Stimulated activated naive CD4-positive, alpha-beta T cell treated with Interleukin-2 at 50 U/mL for 16 hours (primary cell): ENCODE data around the gene TLL1.

ENCODE experiments used
- DNase-seq: peaks from one replicate; lab custom pipeline; 2025; lab: John Stamatoyannopoulos, UW

TLL1 gene

DNA sequence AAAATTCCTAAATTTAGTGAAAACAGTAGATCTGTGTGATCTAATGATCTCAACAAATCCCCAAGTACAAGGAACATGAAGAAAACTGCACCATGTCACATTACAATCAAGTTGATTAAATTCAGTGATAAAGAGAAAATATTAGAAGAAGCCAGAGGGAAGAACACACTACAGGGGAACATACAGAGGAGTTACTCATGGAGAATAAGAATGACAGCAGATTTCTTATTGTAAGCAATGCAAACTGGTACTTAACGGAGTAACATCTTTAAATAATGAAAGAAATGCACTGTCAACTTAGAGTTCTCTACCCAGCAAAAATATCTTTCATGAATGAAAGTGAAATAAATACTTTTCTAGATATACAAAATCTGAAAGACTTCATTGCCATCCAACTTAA, 21.1 kb downstream of the TLL1 start:
- no peak for DNase-seq

GRCh38 chr4:165905405-165906027, 32.5 kb downstream of the TLL1 start:
- DNase-seq = no peak

DNA sequence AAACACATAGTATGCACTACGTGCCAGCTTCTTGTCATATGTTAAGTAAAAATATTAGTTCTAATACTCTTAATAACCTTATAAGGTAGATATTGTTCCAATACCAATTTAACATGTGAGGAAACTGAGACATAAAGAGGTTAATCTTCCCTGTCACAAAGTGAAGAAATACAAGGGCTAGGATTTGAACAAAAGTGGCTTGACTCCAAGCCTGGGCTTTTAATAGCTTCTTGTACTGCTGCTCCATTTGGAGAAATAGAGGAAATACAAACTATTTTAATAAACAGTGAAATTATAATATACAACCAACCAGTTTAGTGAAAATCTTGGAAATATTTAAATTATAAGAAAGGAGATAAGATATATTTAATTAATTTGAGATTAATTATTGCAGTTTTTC, 33.2 kb downstream of the TLL1 start:
- DNase-seq = no peak

DNA sequence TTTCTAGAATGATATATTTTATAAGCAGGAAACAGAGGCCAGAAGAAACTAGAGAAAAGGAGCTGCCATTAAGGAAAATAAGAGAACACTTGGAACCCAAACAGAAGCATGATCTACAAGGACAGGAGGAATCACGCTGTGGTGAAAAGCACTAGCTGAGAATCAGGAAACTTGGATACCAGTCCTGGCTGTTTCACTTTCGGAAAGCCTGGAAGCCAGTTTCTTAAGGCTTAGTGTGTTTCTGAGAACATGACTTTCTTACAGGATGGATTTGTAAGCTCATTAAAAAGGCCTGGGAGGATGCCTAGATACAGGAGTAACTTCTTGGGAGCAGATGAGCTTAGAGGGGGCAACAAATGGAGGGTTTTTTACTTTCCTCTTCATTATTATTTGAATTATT, 36.9 kb downstream of the TLL1 start:
- DNase-seq = no peak

DNA sequence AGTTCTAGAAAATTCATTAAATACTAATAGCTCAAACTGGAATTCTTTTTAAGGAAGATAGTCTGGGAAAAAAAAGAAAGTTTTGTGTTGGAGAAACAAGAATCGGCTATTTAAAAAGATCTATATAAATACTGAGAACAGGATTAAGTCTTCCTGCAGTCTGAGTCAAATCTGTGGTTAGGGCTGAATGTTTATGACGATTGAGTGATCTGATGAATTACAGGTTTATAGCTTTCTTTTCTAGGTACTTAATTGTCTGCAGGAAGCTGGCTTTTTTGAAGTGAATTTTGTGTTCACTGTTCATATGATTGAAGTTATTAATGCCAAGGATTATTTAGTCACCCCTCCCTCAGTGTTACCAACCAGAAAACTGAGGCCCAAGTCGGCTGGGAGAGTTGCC, 42.2 kb downstream of the TLL1 start:
- DNase-seq = no peak

DNA sequence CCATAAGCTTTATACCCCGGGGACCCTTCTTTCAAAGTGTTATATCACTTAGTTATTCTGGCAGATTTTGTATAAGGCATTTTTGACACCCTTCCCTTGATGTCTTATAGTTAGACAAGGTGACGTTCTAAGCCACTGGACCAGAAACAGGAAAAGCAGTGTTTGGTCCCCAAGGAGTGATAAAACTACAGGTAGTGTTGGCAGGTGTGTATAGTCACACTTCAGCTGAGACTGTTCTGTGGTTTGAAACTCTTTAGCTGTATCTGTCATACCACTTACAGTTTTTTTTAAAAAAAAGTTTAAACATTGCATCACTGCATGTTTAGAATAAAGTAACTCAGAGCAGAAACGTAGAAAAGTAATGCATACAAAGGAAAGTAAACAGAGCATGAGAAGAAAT, 48.5 kb downstream of the TLL1 start:
- no peak for DNase-seq

DNA sequence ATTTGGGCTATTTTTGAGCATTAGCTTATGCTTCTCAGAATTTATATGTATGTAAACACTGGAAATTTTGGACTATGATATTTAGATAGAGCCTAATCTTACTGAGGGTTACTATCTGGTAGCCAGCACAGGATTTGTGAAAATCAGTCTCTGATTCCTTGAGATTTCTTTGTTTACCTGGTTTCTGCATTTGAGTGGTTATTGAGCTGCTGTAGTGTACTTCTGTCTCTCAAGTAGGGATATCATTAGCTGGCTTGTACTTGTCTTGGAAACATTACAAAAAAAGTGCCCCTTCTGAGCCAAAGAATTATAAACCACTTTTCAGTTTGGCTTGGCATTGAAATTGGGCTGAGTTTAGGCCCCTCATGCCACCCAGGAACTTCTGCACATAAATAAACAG, 49.7 kb downstream of the TLL1 start:
- no peak for DNase-seq

- no peak for DNase-seq
Measured at GRCh38 chr4:165926307-165926706, 53.3 kb downstream of the TLL1 start.

DNA sequence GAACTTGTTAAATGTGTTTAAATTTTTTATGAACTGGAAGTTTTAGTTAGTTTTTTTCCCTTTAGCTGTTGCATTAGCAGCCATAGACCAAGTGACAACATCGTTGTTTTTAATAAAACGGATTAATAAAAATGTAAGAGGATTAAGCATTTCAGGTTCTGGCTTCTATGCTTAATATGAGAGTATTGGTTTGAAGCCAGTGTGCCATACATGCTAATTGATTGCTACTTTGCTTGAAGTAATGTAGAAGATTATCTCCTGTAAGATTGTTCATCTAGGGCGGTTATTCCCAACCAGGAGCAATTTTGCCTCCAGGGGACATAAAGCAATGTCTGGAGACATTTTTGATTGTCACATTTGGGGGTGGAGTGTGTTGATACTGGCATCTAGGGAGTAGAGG, 54.3 kb downstream of the TLL1 start:
- DNase-seq = no peak

DNA sequence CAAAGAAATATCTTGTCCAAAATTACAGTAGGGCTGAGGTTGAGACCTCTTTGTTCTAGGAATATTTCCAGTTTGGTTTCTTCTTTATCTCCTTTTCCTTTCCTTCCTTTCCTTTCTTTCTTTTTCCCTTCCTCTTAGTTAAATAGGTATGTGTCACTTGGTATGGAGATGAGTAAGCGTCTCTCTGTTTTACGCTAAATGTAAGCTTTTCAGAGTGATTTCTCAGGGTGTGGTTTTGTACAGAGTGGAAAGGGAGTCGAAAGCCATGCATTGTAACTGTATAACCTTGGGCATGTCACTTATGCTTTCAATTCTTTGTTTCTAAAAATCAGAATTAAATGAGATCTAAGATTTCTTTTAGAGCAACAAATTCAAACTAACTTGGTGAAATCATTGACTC, 54.8 kb downstream of the TLL1 start:
- no peak for DNase-seq

- DNase-seq = no peak
Measured at GRCh38 chr4:165928601-165929000, 55.6 kb downstream of the TLL1 start.

- DNase-seq = no peak
Measured at GRCh38 chr4:165929662-165930061, 56.6 kb downstream of the TLL1 start.

DNA sequence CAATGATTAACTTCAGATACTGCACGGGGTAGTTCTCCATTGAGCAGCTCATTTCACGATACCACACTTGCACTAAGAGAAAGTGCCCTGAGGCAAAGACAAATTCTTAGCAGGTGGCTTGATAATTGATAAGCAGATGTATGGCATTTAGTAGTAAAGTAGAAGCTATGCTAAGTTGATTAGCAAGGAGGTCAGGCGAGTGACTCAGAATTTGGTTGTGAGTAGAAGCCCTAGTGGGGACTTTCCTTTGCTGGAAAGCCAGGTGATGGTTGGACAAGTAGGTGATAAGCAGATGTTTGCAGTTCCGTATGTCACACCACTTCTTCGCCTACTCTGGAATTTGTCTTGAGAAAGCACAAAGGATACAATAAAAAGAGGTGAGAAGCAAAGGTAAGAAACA, 58.7 kb downstream of the TLL1 start:
- no peak for DNase-seq

- DNase-seq = no peak
Measured at GRCh38 chr4:165944900-165945299, 71.9 kb downstream of the TLL1 start.

DNA sequence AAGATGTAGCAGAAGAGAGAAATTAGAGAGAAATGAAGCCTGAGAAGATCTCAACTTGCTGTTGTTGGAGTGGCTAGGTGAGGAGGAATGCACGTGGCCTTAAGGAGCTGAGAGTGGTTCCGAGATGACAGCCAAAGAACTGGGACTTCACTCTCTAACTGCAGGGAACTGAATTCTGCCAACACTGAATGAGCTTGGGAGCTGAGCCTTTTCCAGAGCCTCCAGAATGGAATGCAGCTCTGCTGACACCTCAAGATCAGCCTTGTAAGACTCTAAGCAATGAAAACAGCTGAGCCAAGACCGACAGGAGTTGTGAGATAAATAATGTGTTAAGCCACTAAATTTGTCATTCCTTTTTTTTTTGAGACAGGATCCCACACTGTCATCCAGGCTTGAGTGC, 73.0 kb downstream of the TLL1 start:
- no peak for DNase-seq

DNA sequence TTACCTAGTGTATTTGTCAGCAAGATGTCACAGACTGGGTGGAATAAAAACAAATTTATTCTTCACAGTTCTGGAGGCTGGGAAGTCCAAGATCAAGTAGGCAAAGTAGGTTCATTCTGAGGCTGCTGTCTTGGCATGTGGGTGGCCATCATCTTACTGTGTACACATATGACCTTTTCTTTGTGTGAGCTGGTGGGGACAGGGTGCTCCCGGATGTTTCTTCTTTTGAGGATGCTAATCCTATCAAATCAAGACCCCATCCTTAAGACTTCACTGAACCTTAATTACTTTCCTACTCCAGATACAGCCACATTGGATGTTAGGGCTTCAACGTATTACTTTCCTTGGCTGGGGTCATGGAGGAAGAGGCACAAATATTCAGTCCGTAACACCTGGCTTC, 74.0 kb downstream of the TLL1 start:
- no peak for DNase-seq

GRCh38 chr4:165953181-165953580, 80.1 kb downstream of the TLL1 start:
- DNase-seq = no peak

GRCh38 chr4:165963621-165964020, 90.6 kb downstream of the TLL1 start:
- DNase-seq = no peak

DNA sequence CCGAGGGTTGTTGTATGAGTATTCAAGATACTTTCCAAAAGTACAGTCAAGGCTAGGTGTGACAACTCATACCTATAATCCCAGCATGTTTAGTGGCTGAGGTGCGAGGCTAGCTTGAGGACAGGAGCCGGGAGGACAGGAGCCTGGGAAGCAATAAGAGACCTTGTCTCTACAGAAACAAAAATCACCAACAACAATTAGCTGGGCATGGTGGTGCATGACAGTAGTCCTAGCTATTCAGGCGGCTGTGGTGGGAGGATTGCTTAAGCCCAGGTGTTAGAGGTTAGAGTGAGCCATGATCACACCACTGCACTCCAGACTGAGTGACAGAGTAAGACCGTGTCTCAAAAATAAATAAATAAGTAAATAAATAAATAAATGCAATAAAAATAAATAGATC, 91.6 kb downstream of the TLL1 start:
- DNase-seq = no peak

DNA sequence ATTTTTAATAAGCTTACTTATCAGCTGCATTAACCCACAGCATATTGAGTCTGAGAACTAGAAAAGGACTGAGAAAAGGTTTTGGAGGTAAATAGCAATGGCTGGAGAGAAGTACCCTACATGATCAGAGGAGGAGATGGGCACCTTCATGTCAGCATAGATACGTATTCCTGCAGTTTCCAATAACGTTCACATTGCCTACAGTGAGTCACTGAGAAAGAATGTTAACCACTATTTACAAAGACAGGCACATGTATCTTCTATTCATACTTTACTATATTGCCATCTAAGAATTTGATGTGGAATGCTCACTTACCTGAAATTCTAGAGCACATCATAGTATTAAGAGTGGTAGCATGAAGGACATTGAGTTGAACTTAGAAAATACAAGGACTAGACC, 92.5 kb downstream of the TLL1 start:
- DNase-seq = no peak

- no peak for DNase-seq
Measured at GRCh38 chr4:165966833-165967232, 93.8 kb downstream of the TLL1 start.

GRCh38 chr4:165967486-165967885, 94.4 kb downstream of the TLL1 start:
- DNase-seq = no peak

DNA sequence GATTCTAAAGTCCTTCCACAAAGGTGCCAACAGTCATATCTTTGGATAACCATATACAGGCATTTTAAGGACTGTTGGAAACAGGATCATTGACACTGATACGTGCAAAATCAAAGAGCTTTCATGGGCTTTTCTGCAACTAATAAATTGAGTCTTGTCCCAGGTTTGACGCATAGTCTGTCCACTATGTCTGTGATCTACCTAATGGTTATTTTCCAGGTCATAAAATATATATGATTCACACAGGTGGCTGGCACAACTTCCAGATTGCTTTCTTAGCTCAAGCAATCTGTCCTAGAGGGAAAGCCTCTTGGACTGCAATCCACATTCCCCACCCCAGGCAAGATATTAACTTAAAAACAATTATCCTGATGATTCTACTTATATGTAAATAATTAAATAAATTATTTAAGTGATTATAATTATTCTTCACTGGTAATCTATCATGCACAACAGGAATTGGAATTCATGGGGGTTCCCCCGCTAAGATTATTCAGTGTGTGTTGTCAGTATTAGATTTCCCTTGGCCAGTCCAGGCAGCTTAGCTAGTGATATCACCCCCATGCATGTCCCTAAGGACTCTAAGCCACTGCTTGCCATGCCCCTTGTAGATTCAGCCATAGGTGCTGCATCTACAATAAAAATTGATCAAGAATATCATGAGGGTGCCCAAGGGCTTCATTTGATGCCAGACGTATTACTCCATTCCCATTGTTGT, 97.8 kb downstream of the TLL1 start:
- DNase-seq = no peak

DNA sequence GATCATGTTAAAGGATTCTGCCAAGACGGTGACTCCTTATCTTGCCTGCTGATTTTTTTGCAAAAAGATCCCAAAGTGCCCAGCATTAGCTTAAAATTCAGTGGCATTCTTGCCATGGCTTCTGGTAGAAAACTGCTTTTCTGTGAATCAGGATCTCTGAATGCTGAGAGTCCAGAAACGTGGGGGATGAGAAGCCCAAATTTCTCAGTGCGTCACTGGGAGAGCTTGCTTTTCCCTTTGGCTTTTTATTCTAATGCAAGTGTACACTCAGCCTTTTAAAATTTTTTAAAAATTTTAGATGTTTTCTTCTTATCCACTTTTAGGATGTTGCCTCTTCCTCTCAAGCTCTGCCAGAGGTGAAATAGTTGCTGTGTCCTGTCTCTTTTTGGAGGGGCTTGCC, 98.4 kb downstream of the TLL1 start:
- no peak for DNase-seq
